ENCODE measurements around the gene C15orf39.

The C15orf39 gene

DNA sequence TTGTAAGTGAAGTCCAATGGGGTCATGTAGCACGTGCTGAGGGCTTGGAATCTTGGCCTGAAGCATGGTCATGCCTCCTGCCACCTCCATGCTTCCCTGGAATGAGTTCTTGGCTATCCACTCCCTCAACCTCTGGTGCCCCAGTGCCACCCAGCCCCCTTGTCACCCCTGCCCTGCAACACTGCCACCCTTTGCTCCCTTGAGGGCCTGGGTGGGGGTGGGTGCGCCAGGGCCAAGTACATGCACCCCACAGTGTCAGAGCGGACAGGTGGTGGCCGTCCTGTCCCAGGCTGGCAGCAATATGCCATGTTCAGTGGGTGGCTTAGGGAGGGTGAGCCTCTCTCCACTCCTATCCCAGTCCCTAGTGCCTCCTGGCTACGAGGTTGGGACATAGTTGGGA, 27.6 kb upstream of the C15orf39 start:
- Histone ChIP-seq H3K27ac (ENCODE audit: low read depth, low read length) (no peak overlapping the region), H3K4me1 (ENCODE audit: insufficient read depth, low read length) (peaks cover 15% of the 10 kb centered on the region), H3K27me3 (ENCODE audit: insufficient read depth, low read length) (peaks cover 21% of the 10 kb centered on the region), H3K4me3 (ENCODE audit: low read length) (no peak overlapping the region), H3K9ac (ENCODE audit: low read depth, low read length) (no peak overlapping the region), H3K9me3 (ENCODE audit: insufficient read depth, low read depth, low read length) (no peaks in the 10 kb centered on the region), H3K36me3 (ENCODE audit: insufficient read depth, low read length) (no peaks in the 10 kb centered on the region)
- 91% methylated on average over 5 of the region's 5 CpGs for WGBS

DNA sequence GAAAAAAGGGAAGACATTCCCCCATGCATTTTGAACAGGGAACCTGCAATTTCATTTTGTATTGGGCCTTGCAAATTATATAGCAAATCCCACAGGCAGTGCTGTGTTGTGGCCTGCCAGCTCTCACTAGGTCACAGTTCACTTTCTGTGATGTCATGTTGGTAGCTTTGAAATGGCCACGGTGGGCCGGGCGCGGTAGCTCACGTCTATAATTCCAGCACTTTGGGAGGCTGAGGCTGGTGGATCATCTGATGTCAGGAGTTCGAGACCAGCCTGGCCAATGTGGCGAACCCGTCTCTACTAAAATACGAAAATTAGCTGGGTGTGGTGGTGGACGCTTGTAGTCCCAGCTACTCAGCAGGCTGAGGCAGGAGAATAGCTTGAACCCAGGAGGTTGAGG, 27.0 kb upstream of the C15orf39 start:
- H3K4me1 ChIP-seq (ENCODE audit: insufficient read depth, low read length) = peaks cover 21% of the 10 kb centered on the region
- H3K9me3 ChIP-seq (ENCODE audit: insufficient read depth, low read depth, low read length) = no peaks in the 10 kb centered on the region
- H3K27ac ChIP-seq (ENCODE audit: low read depth, low read length) = no peak overlapping the region
- H3K36me3 ChIP-seq (ENCODE audit: insufficient read depth, low read length) = no peaks in the 10 kb centered on the region
- H3K4me3 ChIP-seq (ENCODE audit: low read length) = no peak overlapping the region
- H3K27me3 ChIP-seq (ENCODE audit: insufficient read depth, low read length) = peaks cover 23% of the 10 kb centered on the region
- no peak overlapping the region for H3K9ac ChIP-seq (ENCODE audit: low read depth, low read length)
- WGBS = 95% methylated on average over 10 of the region's 10 CpGs

DNA sequence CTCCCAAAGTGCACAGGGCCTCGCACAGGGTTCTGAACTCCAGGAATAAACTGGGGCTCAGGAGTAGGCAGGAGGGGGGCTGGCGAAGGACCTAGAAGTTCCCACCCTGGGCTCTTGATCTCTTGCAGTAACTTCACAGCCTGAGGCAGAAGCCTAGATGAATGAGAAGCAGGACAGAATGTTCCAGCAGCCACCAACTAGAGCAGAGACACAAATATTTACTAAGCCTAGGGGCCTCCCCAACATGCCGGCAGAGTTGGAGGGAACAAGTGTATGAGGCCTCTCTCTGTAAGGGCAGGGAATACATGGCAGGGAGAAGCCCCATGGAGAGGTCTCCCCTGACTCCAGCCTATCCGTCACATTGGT, 25.3 kb upstream of the C15orf39 start:
- no peak overlapping the region for H3K9ac ChIP-seq (ENCODE audit: low read depth, low read length)
- H3K4me1 ChIP-seq (ENCODE audit: insufficient read depth, low read length) = peaks cover 29% of the 10 kb centered on the region
- H3K27me3 ChIP-seq (ENCODE audit: insufficient read depth, low read length) = peaks cover 23% of the 10 kb centered on the region
- no peak overlapping the region for H3K4me3 ChIP-seq (ENCODE audit: low read length)
- no peaks in the 10 kb centered on the region for H3K36me3 ChIP-seq (ENCODE audit: insufficient read depth, low read length)
- H3K27ac ChIP-seq (ENCODE audit: low read depth, low read length) = no peak overlapping the region
- WGBS = 88% methylated on average over 4 of the region's 4 CpGs
- no peaks in the 10 kb centered on the region for H3K9me3 ChIP-seq (ENCODE audit: insufficient read depth, low read depth, low read length)

DNA sequence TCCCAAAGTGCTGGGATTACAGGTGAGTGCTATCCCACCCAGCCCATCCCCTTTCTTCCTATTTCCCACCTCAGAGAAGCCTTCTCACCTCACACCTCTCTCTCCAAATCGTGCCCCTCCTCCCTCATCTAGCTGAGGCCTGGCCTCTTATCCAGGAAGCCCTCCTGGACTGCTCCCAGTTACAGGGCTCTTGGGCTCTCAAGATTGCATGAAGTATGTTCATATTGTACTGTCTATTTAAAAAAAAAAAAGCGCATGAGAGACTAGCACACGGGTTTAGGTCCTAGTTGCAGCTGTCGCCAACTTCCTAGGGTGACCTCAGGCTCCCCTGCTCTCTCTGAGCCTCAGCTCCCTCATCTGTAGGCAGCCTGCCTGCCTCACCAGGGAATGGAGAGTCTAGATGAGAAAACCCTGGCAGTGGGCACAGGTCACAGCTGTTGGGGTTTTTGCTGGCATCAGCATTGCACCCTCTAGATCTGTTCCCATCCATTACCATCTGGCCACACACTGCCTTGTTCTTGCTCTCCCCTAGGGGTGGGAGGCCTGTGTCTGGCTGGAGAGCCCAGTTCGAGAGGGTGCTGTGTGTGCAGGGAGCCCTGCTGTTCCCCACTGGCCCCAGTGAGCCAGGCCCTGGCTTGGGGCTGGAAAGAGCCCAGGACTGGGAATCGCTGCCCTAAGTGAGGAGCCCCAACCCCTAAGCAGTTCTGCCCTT, 24.2 kb upstream of the C15orf39 start:
- Histone ChIP-seq H3K4me1 (ENCODE audit: insufficient read depth, low read length) (peaks cover 37% of the 10 kb centered on the region), H3K9me3 (ENCODE audit: insufficient read depth, low read depth, low read length) (no peaks in the 10 kb centered on the region), H3K27ac (ENCODE audit: low read depth, low read length) (0 out of 2 replicates have a peak overlapping the region, but pooled peaks have one; percentile 46), H3K9ac (ENCODE audit: low read depth, low read length) (peak overlapping the region; percentile 36; the same call in 1 of the 2 replicates), H3K4me3 (ENCODE audit: low read length) (peak overlapping the region; percentile 43; the same call in 1 of the 2 replicates), H3K27me3 (ENCODE audit: insufficient read depth, low read length) (peaks cover 23% of the 10 kb centered on the region), H3K36me3 (ENCODE audit: insufficient read depth, low read length) (no peaks in the 10 kb centered on the region)
- 66% methylated on average over 6 of the region's 6 CpGs for WGBS

DNA sequence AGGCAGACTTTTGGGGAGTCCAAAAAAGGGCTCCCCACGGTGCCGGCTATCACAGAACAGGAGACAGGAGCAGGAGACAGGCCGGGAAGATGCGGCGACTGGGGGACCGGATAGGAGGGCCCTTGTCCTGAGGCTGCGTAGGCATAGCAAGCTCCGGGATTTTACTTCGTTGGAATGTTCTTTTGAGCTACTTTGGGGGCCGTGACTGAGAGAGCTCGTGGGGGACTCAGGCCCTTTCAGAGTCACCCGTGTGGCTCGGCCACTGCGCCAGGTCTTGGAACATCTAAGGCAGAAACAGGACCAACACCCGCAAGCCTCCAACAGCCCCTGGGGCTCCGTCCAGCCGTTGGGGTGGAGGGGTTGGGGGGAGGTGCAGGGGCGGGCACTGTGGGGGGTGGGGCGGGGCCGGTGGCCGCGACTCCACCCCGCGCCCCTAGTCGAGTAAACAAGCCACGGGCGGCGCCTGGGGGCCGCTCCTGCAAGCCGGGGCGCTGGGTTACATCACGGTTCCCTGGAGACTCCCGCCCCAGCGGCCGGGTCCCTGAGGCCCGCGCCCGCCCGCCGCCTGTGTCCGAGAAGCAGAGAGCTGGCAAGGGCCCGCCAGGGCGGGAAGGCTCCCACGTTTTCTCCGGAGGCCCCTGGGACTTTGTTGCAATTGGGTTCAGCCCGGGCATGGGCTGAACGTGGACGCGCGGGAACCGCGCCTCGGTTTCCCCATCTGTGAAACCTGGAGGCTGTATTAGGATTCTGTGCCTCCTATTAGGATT, 23.3 kb upstream of the C15orf39 start:
- Histone ChIP-seq H3K9me3 (ENCODE audit: insufficient read depth, low read depth, low read length) (no peaks in the 10 kb centered on the region), H3K27me3 (ENCODE audit: insufficient read depth, low read length) (peaks cover 23% of the 10 kb centered on the region), H3K36me3 (ENCODE audit: insufficient read depth, low read length) (no peaks in the 10 kb centered on the region), H3K9ac (ENCODE audit: low read depth, low read length) (peak overlapping the region; percentile 71), H3K4me3 (ENCODE audit: low read length) (peak overlapping the region; percentile 43), H3K27ac (ENCODE audit: low read depth, low read length) (no peak overlapping the region), H3K4me1 (ENCODE audit: insufficient read depth, low read length) (peaks cover 38% of the 10 kb centered on the region)
- 9% methylated on average over 49 of the region's 53 CpGs for WGBS

DNA sequence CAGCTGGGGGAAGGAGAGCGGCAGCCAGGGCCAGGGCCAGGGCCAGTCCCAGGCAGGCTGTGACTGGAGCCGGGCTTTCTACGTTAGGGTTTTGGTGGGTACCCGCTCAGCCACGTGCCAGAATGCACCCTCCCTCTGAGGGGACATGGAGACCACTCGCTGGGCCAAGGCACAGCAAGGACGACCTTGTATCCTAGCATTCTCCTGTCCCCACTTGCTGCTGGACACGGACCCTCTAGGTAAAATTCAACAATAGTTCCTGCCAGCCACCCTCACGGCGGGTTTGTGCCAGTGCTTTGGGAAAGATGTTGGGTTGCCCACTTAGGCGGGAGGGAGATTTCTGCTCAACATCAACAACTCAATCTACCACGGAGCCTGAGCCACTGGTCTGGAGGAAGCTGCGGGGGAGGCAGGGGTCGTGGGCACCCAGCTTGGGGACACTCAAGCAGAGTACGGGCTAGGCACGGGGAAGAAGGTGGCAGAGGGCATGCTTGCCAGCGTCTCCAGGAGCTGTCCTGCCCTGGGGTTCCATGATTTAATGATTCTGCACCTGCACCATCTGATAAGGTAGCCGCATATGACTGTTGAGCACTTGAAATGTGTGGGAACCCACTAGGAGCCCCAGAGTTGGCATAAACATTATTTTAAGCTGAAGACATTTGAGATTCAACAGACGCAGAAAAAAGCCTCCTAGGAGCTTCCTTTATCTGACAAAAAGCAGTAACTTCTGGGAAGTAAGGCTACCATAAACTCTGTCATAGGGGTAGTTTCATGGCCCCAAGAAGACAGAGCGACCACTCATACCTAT, 22.5 kb upstream of the C15orf39 start:
- Histone ChIP-seq H3K9ac (ENCODE audit: low read depth, low read length) (peak overlapping the region; percentile 71), H3K27ac (ENCODE audit: low read depth, low read length) (no peak overlapping the region; the same call in 1 of the 2 replicates)

DNA sequence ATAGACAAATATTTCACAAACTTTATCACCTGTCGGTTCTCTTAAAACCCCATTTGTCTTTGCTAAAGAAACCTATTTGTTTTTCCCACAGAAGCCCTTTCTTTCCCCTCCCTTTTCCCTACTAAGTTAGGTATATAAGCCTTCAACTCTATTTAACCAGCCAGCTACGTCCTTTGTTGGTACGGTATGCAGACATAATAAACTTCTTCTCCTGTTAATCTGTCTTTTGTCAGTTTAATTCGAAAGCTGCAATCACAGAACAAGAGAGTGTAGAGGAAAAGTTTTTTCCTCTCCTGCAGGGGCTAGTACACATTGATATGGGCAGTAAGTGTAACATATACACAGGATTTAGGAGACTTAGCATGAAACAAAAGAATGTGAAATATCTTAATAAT, 21.9 kb upstream of the C15orf39 start:
- H3K4me1 ChIP-seq (ENCODE audit: insufficient read depth, low read length) = peaks cover 38% of the 10 kb centered on the region

More for the DNA sequence above, 22.5 kb upstream of the C15orf39 start:
- H3K36me3 ChIP-seq (ENCODE audit: insufficient read depth, low read length) = no peaks in the 10 kb centered on the region
- H3K4me1 ChIP-seq (ENCODE audit: insufficient read depth, low read length) = peaks cover 38% of the 10 kb centered on the region
- no peaks in the 10 kb centered on the region for H3K9me3 ChIP-seq (ENCODE audit: insufficient read depth, low read depth, low read length)
- peaks cover 23% of the 10 kb centered on the region for H3K27me3 ChIP-seq (ENCODE audit: insufficient read depth, low read length)
- WGBS = 76% methylated on average over 19 of the region's 20 CpGs
- H3K4me3 ChIP-seq (ENCODE audit: low read length) = peak overlapping the region; percentile 43

DNA sequence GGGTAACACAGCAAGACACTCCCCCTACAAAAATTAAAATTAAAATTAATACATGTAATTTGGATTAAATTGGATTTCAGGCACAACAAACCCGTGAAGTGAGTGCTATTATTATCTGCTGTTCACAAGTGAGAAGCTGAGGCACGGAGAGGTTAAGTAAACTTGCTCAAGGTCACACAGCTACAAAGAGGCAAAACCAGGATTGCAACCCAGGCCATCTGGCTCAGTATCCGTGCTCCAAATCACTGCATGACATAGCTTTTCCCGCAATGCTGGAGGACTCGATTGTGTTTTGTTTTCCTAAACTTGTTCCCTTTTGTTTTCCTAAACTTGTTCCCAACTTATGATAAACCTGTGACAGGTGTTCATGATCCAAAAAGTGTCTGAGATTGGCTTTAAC, 19.9 kb upstream of the C15orf39 start:
- no peak overlapping the region for H3K4me3 ChIP-seq (ENCODE audit: low read length)
- H3K4me1 ChIP-seq (ENCODE audit: insufficient read depth, low read length) = peaks cover 38% of the 10 kb centered on the region
- whole genome bisulfite sequencing = 89% methylated on average over 5 of the region's 5 CpGs
- H3K9ac ChIP-seq (ENCODE audit: low read depth, low read length) = no peak overlapping the region
- H3K36me3 ChIP-seq (ENCODE audit: insufficient read depth, low read length) = no peaks in the 10 kb centered on the region
- H3K9me3 ChIP-seq (ENCODE audit: insufficient read depth, low read depth, low read length) = no peaks in the 10 kb centered on the region
- H3K27me3 ChIP-seq (ENCODE audit: insufficient read depth, low read length) = peaks cover 18% of the 10 kb centered on the region
- no peak overlapping the region for H3K27ac ChIP-seq (ENCODE audit: low read depth, low read length)

More for the DNA sequence above, 21.9 kb upstream of the C15orf39 start:
- no peaks in the 10 kb centered on the region for H3K36me3 ChIP-seq (ENCODE audit: insufficient read depth, low read length)
- WGBS = 64% methylated on average over 4 of the region's 4 CpGs
- H3K9ac ChIP-seq (ENCODE audit: low read depth, low read length) = no peak overlapping the region
- no peak overlapping the region; the same call in 1 of the 2 replicates for H3K27ac ChIP-seq (ENCODE audit: low read depth, low read length)
- peaks cover 23% of the 10 kb centered on the region for H3K27me3 ChIP-seq (ENCODE audit: insufficient read depth, low read length)
- no peak overlapping the region for H3K4me3 ChIP-seq (ENCODE audit: low read length)
- H3K9me3 ChIP-seq (ENCODE audit: insufficient read depth, low read depth, low read length) = no peaks in the 10 kb centered on the region

DNA sequence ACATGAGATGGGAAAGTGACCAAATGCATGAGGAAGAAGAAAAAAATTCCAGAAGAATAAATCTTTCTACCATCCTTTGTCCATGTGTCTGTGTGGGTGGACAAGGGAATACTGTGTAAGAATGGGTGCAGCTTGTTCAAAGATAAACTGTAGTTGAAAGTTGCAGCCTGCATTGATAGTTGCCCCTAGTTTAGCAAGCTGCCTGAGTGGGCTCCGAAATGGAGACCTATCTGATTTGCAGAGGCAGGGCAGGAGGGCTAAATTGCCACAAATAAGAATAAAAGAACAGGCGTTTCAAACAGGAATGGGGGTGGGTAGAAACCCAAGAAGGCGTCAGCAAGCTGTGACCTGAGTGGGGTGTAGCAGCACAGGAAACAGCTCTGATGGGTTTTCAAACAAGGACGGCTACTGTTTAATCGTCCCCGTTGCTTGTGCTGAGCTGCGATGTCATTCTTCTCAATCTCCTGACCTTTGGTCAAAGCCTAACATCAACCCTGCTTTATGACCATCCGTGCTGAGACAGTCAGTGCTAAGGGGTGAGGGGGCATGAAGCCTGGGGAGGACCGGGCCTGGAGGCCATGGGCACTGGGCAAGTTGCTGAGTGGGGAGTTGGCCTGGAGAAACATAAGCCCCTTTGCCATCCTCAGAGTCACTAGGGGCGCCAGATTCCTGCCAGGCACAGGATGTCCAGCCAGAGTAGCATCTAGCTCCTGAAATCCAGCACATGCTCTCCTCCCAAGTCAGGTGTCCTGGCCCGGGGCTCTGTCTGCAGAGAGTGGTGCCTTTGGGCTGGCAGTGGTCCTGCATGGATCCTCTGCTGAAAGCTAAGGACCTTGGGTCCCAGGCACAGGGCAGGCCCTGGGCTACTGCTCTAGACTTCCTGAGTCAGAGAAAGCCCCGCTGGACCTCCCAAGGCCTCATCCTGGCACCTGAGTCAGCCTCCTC, 19.2 kb upstream of the C15orf39 start:
- Histone ChIP-seq H3K9ac (ENCODE audit: low read depth, low read length) (no peak overlapping the region), H3K27ac (ENCODE audit: low read depth, low read length) (no peak overlapping the region)

DNA sequence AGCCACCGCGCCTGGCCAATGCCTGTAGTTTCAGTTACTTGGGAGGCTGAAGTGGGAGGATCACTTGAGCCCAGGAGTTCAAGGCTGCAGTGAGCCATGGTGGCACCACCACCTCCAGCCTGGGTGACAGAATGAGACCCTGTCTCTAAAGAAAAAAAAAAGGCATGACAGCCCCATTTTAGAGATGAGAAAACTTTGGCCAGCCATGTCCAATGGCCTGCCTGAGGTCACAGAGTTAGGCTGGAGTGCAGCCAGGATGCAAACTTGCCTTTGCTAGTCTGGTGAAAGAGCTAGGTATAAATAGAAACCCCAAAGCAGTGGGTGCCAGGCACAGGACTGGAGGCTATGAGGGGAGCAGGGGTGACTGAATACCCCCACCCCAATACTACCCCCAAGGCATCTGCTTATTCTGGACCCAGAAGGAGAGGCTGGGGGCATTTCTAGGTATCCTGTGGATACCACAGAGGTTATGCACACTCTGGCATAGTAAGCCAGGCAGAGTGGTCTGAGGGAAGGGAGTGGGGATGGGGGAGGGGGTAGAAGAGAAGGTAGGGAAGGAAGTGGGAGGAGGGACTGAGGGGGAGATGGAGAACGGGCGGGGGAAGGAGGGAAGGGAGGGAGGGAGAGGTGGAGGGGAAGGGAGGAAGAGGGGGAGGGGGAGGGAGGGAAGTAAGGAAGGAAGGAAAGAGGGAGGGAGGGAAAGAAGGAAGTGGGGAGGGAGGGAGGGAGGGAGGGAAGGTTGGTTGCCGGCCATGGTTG, 16.2 kb upstream of the C15orf39 start:
- Histone ChIP-seq H3K4me1 (ENCODE audit: insufficient read depth, low read length) (peaks cover 9% of the 10 kb centered on the region; the same call in 1 of the 2 replicates), H3K9me3 (ENCODE audit: insufficient read depth, low read depth, low read length) (0 out of 2 replicates have a peak, but pooled peaks cover 2% of the 10 kb centered on the region), H3K27me3 (ENCODE audit: insufficient read depth, low read length) (no peaks in the 10 kb centered on the region), H3K27ac (ENCODE audit: low read depth, low read length) (no peak overlapping the region), H3K9ac (ENCODE audit: low read depth, low read length) (no peak overlapping the region), H3K36me3 (ENCODE audit: insufficient read depth, low read length) (no peaks in the 10 kb centered on the region), H3K4me3 (ENCODE audit: low read length) (no peak overlapping the region)
- 89% methylated on average over 3 of the region's 5 CpGs for WGBS

More for the DNA sequence above, 19.2 kb upstream of the C15orf39 start:
- Histone ChIP-seq H3K27me3 (ENCODE audit: insufficient read depth, low read length) (peaks cover 16% of the 10 kb centered on the region), H3K4me1 (ENCODE audit: insufficient read depth, low read length) (peaks cover 36% of the 10 kb centered on the region), H3K9me3 (ENCODE audit: insufficient read depth, low read depth, low read length) (no peaks in the 10 kb centered on the region), H3K4me3 (ENCODE audit: low read length) (no peak overlapping the region), H3K36me3 (ENCODE audit: insufficient read depth, low read length) (no peaks in the 10 kb centered on the region)
- 79% methylated on average over 12 of the region's 12 CpGs for WGBS

Data from HUES64 (cell line).